GM21529 (cell line): ENCODE measurements around the gene HNRNPL.
"Not testable (repeated sequence)": the region's sequence is repeated elsewhere in the genome, so short reads cannot be mapped to it uniquely, and the experiment has no call there.

Source experiments
- ATAC-seq: cut with Tn5 transposase; IDR thresholded peaks from one replicate; pipeline ENCODE4 v1.9.1; 2021; ENCODE audit not compliant: unreplicated experiment

Gene HNRNPL

GRCh38 chr19:38830039-38830733 is 19.6 kb downstream of the HNRNPL start:
- no peak for ATAC-seq

DNA sequence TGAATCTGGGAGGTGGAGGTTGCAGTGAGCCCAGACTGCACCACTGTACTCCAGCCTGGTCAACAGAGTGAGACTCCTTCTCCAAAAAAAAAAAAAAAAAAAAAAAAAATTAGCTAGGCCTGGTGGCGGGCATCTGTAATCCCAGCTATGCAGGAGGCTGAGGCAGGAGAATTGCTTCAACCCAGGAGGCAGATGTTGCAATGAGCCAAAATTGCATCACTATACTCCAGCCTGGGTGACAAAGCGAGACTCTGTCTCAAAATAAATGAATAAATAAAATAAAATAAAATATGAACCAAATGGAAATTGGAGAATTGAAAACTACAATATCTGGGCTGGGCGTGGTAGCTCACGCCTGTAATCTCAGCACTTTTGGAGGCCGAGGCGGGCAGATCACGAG is 20.6 kb downstream of the HNRNPL start:
- not testable (repeated sequence) for ATAC-seq

DNA sequence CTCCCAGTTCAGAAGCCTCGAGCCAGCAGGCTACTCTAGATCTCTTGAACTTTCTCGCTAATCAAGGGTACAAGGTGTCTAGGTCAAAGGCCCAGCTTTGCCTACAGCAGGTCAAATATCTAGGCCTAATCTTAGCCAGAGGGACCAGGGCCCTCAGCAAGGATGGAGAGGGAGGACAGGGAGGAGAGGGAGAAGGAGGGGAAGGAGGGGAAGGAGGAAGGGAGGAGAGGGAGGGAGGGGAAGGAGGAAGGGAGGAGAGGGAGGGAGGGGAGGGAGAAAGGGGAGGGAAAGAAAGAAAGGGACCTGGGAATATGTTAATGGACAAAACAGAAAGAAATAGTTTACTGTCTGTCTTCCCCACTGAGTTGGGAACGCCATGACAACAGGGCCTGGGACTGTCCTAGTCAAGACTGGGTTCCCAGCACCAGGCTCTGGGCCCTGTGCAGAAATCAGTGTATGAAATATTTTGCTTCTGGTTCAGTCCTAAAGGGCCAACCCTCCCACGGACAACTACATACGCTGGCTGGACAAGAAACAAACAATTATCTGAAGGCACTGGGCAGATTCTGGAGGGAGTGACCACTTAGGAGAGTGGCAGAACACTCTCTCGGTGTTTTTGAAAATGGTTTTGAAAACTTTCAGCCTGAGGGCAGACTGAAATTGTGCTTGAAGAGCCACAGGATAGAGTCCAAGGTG is 22.8 kb downstream of the HNRNPL start:
- ATAC-seq: no peak

GRCh38 chr19:38825936-38826335 is 23.9 kb downstream of the HNRNPL start:
- ATAC-seq: not testable (repeated sequence)

DNA sequence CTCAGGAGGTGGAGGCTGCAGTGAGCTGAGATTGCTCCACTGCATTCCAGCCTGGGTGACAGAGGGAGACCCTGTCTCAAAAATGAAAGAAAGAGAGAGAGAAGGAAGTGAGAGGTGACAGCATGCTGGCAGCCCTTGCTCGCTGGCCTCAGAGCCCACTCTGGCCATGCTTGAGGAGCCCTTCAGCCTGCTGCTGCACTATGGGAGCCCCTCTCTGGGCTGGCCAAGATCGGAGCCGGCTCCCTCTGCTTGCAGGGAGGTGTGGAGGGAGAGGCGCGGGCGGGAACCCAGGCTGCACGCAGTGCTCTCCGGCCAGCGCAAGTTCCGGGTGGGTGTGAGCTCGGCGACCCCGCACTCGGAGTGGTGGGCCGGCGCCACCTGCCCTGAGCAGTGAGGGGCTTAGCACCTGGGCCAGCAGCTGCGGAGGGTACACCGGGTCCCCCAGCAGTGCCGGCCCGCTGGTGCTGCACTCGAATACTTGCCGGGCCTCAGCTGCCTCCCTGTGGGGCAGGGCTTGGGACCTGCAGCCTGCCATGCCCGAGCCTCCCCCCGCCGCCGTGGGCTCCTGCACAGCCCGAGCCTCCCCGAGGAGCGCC is 28.5 kb downstream of the HNRNPL start:
- not testable (repeated sequence) for ATAC-seq

GRCh38 chr19:38819231-38819920 is 30.4 kb downstream of the HNRNPL start:
- ATAC-seq: no peak

DNA sequence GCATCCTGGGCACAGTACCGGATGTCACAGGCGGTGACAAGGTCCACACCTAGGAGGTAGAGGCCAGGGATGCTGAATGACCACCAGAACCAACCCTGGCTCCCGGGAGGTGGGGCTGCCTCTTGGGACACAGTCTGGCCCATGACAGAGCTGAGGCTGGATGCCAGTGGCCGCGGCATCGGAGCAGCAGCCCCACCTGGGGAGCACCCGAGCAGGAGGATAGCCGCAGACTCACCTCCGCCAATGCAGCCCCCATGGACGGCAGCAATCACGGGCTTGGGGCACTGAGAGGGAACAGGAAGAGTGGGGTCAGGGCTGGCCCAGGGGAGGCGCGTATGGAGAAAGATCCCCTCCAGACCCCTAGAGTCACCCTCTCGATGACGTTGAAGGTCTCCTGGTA is 32.7 kb downstream of the HNRNPL start:
- ATAC-seq: no peak

- ATAC-seq: no peak
Measured at GRCh38 chr19:38816131-38816750, 33.5 kb downstream of the HNRNPL start.

DNA sequence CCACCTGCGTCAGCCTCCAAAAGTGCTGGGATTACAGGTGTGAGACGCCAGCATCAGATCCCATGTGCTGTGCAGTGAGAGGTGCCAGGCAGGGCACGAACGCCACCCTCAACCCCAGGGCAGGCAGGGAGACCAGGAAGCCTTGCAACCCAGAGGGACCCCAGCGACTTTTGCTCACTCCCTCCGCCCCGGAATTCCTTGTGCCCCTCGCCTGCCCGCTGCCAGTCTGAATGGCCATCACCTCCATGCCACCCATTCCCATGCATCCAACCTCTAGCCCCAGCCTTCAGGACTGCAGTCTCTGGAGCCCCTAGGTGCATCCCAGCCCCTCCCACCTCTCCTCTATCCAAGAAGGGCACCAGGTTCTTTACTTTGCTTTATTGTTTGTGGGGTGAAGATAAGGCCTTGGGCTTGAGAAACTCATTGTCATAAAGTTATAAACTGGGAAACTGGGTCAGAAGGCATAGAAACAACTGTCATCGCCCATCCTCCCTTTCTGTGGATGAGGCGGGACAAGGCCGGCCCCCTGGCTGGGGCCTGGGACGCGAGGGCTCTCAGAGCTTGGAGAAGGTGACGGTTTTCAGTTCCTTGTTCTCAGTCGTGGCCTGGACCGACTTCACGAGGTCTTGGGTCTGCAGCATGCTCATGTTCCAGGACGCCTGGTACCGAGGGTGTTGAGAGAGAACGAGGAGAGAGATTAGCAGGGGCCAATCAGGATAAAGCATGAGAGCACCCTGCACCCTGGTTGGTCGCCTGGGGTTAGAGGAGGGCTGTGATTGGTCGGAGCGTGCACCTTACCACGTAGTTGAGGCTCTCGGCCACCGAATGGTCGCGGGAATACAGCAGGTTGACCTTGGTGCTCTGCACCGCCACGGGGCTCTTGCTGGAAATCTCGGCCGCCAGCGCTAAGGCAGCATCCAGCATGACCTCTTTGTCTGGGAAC is 34.5 kb downstream of the HNRNPL start:
- no peak for ATAC-seq

DNA sequence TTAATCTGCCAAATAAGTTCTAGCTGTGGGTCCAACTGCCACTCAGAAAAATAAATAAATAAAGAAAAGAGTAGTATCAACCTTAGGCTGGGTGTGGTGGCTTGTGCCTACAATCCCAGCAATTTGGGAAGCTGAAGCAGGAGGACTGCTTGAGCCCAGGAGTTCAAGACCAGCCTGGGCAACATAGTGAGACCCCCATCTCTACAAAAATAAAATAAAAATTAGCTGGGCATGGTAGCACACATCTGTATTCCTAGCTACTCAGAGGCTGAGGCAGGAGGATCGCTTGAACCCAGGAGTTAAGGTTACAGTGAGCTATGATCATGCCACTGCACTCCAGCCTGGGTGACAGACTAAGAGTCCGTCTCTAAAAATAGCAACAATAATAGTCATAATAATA is 35.9 kb downstream of the HNRNPL start:
- not testable (repeated sequence) for ATAC-seq

GRCh38 chr19:38813323-38813722 is 36.5 kb downstream of the HNRNPL start:
- no peak for ATAC-seq

GRCh38 chr19:38812841-38813320 is 36.9 kb downstream of the HNRNPL start, which contains the start of gene LGALS4:
LGALS4 (minus strand) TSS chr19:38812945; CDS start chr19:38812886, 59 bp downstream.
- no peak for ATAC-seq

GRCh38 chr19:38812009-38812840 is 37.6 kb downstream of the HNRNPL start:
- ATAC-seq: no peak

DNA sequence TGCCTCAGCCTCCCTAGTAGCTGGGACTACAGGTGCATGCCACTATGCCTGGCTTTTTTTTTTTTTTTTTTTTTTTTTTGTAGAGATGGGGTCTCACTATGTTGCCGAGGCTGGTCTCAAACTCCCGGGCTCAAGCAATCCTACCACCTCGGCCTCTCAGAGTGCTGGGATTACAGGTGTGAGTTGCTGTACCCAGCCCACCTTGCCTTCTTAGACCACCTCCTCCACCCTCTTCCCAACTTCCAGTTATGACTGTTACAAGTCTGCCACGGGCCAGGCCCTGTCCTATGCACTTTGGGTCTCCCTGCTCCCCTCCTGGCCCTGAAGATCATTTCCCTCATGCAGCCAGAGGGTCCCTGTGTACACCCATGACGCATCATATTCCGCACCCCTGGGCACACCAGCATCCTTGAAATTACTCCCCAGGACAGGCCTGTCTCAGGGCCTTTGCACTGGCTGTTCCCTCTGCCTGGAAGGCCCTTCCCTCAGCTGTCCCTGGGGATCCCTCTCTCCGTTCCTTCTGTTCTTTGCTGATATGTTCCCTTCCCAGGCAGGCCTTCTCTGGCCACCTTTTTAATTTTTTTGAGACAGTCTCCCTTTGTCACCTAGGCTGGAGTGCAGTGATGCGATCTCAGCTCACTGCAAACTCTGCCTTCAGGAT is 40.1 kb downstream of the HNRNPL start:
- ATAC-seq: no peak

DNA sequence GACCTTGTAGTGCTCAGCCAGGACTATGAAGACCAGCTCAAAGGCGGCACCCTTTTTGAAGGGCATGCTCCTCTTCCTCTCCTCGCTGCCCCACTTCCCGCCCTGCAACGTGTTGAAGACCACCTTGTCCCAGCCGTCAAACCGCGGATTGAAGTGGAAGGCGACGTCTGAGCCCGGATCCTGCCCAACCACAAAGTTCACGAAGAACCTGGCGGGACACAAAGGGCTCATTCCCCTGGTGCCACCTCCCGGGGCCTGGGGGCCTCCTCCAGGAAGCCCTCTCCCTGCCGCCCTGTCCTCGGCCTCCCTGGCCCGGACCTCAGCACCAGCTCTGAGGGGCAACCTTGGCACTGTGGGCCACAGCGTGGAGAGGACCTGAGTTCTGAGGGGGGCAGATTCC is 41.0 kb downstream of the HNRNPL start:
- no peak for ATAC-seq

- ATAC-seq: not testable (repeated sequence)
Measured at GRCh38 chr19:38807374-38808098, 42.2 kb downstream of the HNRNPL start.

DNA sequence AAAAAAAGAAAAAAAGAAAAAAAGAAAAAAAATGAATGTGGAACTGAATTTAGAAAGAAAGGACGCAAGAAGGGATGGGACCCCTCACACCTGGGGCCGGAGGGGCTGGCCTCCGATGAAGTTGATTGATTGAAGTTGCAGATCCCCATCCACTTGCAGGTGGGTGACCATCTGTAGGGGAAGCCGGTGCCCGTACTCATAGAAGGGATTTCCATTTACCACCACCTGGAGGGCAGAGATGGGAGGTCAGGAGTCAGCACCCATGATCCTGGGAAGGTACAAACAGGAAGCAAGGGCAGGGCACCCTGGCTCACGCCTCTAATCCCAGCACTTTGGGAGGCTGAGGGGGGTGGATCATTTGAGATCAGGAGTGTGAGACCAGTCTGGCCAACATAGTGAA is 43.4 kb downstream of the HNRNPL start:
- no peak for ATAC-seq

DNA sequence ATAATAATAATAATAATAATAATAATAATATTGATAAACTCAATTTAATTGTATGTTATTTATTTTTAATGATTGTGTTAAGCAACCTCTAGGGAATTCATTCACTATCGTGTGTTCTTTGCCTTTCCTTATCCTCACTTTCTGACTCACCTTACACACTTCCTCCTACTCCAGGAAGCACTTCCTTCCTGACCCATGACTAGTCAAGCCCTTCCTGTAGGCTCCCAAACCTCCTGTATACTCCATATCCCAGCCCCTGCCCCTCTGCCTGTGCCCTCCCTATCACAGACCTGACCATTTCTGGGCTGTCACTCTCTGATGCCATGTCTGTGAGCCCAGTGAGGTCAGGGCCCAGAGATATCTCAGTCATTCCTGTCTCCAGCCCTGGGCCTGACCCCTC is 44.6 kb downstream of the HNRNPL start:
- ATAC-seq: no peak
